Ascending aorta (tissue), 2 donors: Measurements from ENCODE around the gene RCBTB2. TPM values are rescaled to one million over a fixed set of nuclear protein-coding genes. Genes with fewer than 3 reads are reported as not detected.

ENCODE experiments used
- DNase-seq, 2 donors: peaks; one replicate each; pipeline ENCODE4 v3.0.0-alpha.2; 2019; ENCODE audit warnings: low spot score in 2 of 2
- H3K27ac ChIP-seq, 2 donors: fragments of 200-600 bp; sonication (generic); one replicate each; pipeline ENCODE4 v1.5.1; 2016 to 2017; ENCODE audit warnings: mild to moderate bottlenecking in 1 of 2
- H3K27me3 ChIP-seq: fragments of 200-600 bp; sonication (generic); one replicate; pipeline ENCODE4 v1.5.1; 2017
- H3K36me3 ChIP-seq, 2 donors: fragments of 200-600 bp; sonication (generic); one replicate each; pipeline ENCODE4 v1.5.1; 2016
- H3K4me1 ChIP-seq, 2 donors: fragments of 200-600 bp; sonication (generic); one replicate each; pipeline ENCODE4 v1.5.1; 2016 to 2017; ENCODE audit warnings: mild to moderate bottlenecking in 1 of 2
- H3K4me3 ChIP-seq, 2 donors: fragments of 200-600 bp; sonication (generic); one replicate each; pipeline ENCODE4 v1.5.1; 2016 to 2017; ENCODE audit warnings: mild to moderate bottlenecking in 1 of 2
- H3K9me3 ChIP-seq, 2 donors: fragments of 200-600 bp; sonication (generic); one replicate each; pipeline ENCODE4 v1.5.1; 2016
- intact Hi-C: fragments of 100-400 bp; cut with DNase I; formaldehyde crosslinking; loops from one replicate; pipeline ENCODE4 v1.15.1; 2023
- total RNA-seq: library from RNA; depleted of rRNA; stranded (reverse); fragments of >200 nt; gene quantifications from one replicate; pipeline ENCODE4 v1.1.0, GENCODE V29; 2016
- TF ChIP-seq, protein P1 (sequence below), 3 experiments: fragments of 200-600 bp in 2 of 3; fragments of 450-650 bp in 1 of 3; sonication (generic) in 2 of 3; IDR thresholded peaks; one replicate each; pipeline ENCODE4 v1.5.1; 2016 to 2019; ENCODE audit warnings: antibody characterized with exemption in 3 of 3, mild to moderate bottlenecking in 1 of 3, moderate library complexity in 1 of 3

RCBTB2 gene
- total RNA-seq, 1 donor from 2014 or later, result 1.8 TPM

DNA sequence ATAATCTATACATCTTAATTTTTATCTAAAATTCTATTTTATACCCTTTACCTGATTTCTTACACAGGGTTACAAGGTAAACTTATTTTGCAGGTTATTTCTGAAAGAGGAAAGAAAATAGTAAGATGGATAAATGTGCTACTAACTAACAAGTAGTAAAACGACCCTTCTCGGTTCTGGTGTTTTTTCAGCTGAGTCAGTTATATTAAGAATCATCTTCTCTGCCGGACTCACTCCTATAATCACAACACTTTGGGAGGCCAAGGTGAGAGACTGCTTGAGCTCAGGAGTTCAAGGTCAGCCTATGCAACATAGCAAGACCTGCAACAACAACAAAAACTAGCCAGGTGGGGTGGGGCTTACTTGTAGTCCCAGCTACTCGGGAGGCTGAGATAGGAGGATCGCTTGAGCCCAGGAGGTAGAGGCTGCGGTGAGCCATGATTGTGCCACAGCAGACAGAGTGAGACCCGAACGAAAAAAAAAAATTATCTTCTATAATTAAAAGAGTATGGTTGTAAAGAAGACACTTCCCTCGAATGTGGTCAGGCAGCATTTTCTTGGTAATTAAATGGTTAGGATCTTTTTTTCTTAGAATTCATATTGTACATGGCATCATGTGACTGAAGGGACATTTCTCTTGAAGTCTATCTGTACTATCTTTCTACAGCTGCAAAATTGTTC is 27.9 kb upstream of the RCBTB2 start:
- intact Hi-C loops, result no loop called here
- TF ChIP-seq, protein P1, sequence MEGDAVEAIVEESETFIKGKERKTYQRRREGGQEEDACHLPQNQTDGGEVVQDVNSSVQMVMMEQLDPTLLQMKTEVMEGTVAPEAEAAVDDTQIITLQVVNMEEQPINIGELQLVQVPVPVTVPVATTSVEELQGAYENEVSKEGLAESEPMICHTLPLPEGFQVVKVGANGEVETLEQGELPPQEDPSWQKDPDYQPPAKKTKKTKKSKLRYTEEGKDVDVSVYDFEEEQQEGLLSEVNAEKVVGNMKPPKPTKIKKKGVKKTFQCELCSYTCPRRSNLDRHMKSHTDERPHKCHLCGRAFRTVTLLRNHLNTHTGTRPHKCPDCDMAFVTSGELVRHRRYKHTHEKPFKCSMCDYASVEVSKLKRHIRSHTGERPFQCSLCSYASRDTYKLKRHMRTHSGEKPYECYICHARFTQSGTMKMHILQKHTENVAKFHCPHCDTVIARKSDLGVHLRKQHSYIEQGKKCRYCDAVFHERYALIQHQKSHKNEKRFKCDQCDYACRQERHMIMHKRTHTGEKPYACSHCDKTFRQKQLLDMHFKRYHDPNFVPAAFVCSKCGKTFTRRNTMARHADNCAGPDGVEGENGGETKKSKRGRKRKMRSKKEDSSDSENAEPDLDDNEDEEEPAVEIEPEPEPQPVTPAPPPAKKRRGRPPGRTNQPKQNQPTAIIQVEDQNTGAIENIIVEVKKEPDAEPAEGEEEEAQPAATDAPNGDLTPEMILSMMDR (IDR thresholded peaks at IDR 0.05), result no peak
- no peak for DNase-seq
- H3K9me3 ChIP-seq, result peaks cover 0 to 2% of the 10 kb centered on the region in 2 donors
- H3K4me1 ChIP-seq, result no peaks in the 10 kb centered on the region
- no peaks in the 10 kb centered on the region for H3K27me3 ChIP-seq
- no peaks in the 10 kb centered on the region for H3K36me3 ChIP-seq
- H3K4me3 ChIP-seq, result no peak overlapping the region
- H3K27ac ChIP-seq, result no peak overlapping the region

DNA sequence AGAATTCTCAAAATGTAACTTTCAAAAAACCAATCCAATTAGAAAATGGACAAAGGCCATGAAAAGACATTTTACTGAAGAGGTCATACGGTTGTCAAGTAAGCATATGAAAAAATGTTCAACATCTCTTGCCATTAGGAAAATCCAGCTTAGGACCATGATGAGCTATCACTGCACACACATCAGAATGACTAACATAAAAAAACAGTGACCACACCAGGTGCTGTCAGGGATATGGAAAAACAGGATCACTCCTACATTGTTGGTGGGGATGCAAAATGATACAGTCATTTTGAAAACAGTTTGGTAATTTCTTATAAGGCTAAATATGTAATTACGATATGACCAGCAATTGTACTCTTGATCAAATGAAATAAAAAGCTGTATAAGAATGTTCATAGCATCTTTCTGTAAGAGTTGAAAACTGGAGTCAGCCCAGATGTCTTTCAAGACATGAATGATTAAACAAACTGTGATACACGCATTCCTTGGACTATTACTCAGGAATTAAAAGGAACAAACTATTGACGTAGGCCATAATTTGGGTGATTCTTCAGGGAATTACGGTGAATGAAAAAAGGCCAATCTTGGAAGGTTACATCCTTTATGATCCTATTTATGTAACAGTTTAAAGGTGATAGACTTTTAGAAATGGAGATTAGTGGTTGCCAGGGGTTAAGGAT is 26.9 kb upstream of the RCBTB2 start:
- no peaks in the 10 kb centered on the region for H3K36me3 ChIP-seq

DNA sequence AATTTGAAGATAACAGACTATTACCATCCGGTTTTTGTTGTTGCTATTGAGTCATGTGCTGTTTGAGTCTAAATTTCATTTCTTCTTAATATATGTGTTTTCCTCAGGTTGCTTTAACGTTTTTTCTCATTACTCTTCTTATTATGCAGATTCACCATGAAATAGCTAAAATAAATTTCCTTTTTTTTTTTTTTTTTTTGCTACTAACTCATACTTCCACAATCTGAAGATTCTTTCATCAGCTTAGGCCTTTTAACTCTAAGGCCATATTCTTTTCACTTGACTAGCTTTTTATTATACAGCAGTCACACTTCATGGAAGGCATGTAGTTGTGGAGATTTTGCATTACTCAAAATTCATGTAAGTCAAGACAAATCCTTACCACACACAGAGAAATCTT is 23.9 kb upstream of the RCBTB2 start:
- no peak overlapping the region for H3K4me3 ChIP-seq
- intact Hi-C loops, result no loop called here
- H3K27me3 ChIP-seq, result no peaks in the 10 kb centered on the region
- DNase-seq, result no peak
- H3K4me1 ChIP-seq, result no peaks in the 10 kb centered on the region
- peaks cover 0 to 11% of the 10 kb centered on the region in 2 donors for H3K9me3 ChIP-seq
- no peak overlapping the region for H3K27ac ChIP-seq
- TF ChIP-seq, protein P1 (IDR thresholded peaks at IDR 0.05), result no peak
- H3K36me3 ChIP-seq, result no peaks in the 10 kb centered on the region

More for the DNA sequence above, 26.9 kb upstream of the RCBTB2 start:
- no peak overlapping the region for H3K4me3 ChIP-seq
- H3K27me3 ChIP-seq, result no peaks in the 10 kb centered on the region
- TF ChIP-seq, protein P1 (IDR thresholded peaks at IDR 0.05), result no peak
- no peaks in the 10 kb centered on the region for H3K4me1 ChIP-seq
- intact Hi-C loops, result no loop called here
- H3K27ac ChIP-seq, result no peak overlapping the region
- DNase-seq, result no peak
- peaks cover 0 to 11% of the 10 kb centered on the region in 2 donors for H3K9me3 ChIP-seq

DNA sequence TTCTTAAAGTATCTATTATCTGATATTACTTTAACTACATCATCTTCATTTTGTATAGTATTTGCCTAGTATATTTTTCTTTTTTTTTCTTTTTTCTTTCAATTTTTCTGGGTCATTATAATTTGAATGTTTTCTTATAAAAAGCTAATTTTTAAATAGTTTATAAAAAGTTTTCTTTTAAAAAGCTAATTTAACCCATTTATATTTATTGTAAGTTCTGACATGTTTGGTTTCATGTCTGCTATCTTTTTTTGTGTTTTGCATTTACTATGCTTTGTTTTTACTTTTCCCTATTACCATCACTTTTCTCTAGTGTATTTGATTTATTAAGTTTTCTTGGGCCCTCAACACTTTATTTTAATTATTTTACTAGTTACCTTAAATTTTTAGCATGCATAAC is 22.6 kb upstream of the RCBTB2 start:
- H3K27me3 ChIP-seq, result no peaks in the 10 kb centered on the region

DNA sequence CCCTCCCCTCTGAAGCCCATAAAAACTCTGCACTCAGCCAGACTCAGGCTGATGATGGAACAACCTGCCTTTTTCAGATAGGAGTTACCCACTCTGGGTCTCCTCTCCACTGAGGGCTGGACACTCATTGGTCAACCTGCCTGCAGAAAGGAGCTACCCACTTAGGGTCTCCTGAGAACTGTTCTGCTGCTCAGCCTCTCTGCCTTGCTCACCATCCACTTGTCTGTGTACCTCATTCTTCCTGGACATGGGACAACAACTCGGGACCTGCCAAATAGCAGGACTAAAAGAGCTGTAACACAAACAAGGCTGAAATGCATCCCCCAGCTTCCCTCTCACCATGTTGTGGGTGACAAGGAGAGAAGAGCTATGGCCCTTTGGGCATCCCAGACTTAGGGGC is 18.4 kb upstream of the RCBTB2 start:
- TF ChIP-seq, protein P1 (IDR thresholded peaks at IDR 0.05), result no peak
- Histone ChIP-seq H3K9me3 (peaks cover 5 to 20% of the 10 kb centered on the region in 2 donors), H3K4me1 (no peaks in the 10 kb centered on the region), H3K36me3 (no peaks in the 10 kb centered on the region), H3K27me3 (no peaks in the 10 kb centered on the region), H3K27ac (no peak overlapping the region), H3K4me3 (no peak overlapping the region)
- no peak for DNase-seq
- intact Hi-C loops, result no loop called here

More for the DNA sequence above, 22.6 kb upstream of the RCBTB2 start:
- no peaks in the 10 kb centered on the region for H3K4me1 ChIP-seq
- no peak overlapping the region for H3K27ac ChIP-seq
- intact Hi-C loops, result no loop called here
- H3K9me3 ChIP-seq, result peaks cover 5 to 20% of the 10 kb centered on the region in 2 donors
- TF ChIP-seq, protein P1 (IDR thresholded peaks at IDR 0.05), result no peak
- DNase-seq, result no peak
- no peak overlapping the region for H3K4me3 ChIP-seq
- no peaks in the 10 kb centered on the region for H3K36me3 ChIP-seq
